K562 (cell line): ENCODE measurements around the gene CTSS. TPM values are rescaled to one million over a fixed set of nuclear protein-coding genes. Genes with fewer than 3 reads are reported as not detected.

Experiments
- ATAC-seq: fragments of 200-7000 bp; cut with Tn5 transposase; 3 replicates; pipeline ENCODE4 v1.9.1; 2020; ENCODE audit warnings: moderate library complexity
- BruUV-seq: library from RNA; stranded (reverse); fragments of 400-500 nt; replicated peaks from 2 replicates; lab custom pipeline; 2021; lab: Mats Ljungman, UMichigan
- CTCF ChIA-PET: fragments of 300-600 bp; formaldehyde crosslinking; extraction: SDS; loops from one replicate; lab custom pipeline; 2021; ENCODE audit warnings: low intra/inter-chr PET ratio; lab: Yijun Ruan, JAX
- POLR2A ChIA-PET: fragments of 300-600, 350-650 bp; sonication (Branson Sonifier 250); formaldehyde crosslinking; extraction: SDS; loops from one replicate; lab custom pipeline; 2021; ENCODE audit warnings: antibody characterized with exemption, inconsistent platforms; lab: Yijun Ruan, JAX
- DNase-seq, 4 experiments: peaks; one replicate each; pipeline versions ENCODE4 v3.0.0 to v3.0.0-alpha.2; 2011 to 2018; ENCODE audit warnings: low spot score in 3 of 4, mixed read lengths in 3 of 4; ENCODE audit errors: extremely low read depth in 1 of 4
- FAIRE-seq: peaks from 2 replicates; lab custom pipeline; 2011; peaks lifted over from hg19 to GRCh38; lab: Jason Lieb, UNC
- H2AFZ ChIP-seq: 2 replicates; pipeline ENCODE4 v1.6.0; 2011; ENCODE audit warnings: low read depth, low read length, control low read depth, inconsistent platforms
- H3K27ac ChIP-seq: fragments of 200-600 bp; 3 replicates; pipeline ENCODE4 v1.8.0; 2011; ENCODE audit warnings: low read depth, mild to moderate bottlenecking, control low read depth, inconsistent platforms, low read length, moderate library complexity, mixed read lengths; ENCODE audit errors: extremely low read depth
- H3K27me3 ChIP-seq, 2 experiments: fragments of 300-600 bp in 1 of 2; 2 replicates in 1 of 2; 3 replicates in 1 of 2; pipeline versions ENCODE4 v1.6.0 to v1.8.0; 2011; ENCODE audit warnings: inconsistent platforms in 2 of 2, low read length in 2 of 2, mild to moderate bottlenecking in 1 of 2, mixed read lengths in 1 of 2, moderate library complexity in 1 of 2; ENCODE audit not compliant: control insufficient read depth in 2 of 2, insufficient read depth in 2 of 2
- H3K36me3 ChIP-seq: fragments of 300-600 bp; 3 replicates; pipeline ENCODE4 v1.8.0; 2011; ENCODE audit warnings: mild to moderate bottlenecking, low read length, inconsistent platforms; ENCODE audit not compliant: control insufficient read depth, insufficient read depth
- H3K4me1 ChIP-seq, 2 experiments: fragments of 200-600 bp in 1 of 2; replicated peaks in 1 of 2; 2 replicates in 1 of 2; 3 replicates in 1 of 2; pipeline versions ENCODE4 v1.5.1 to v1.8.0; 2011; ENCODE audit warnings: inconsistent platforms in 2 of 2, low read length in 2 of 2, mild to moderate bottlenecking in 1 of 2, mixed read lengths in 1 of 2, moderate library complexity in 1 of 2; ENCODE audit not compliant: control insufficient read depth in 2 of 2, insufficient read depth in 2 of 2
- H3K4me2 ChIP-seq: 2 replicates; pipeline ENCODE4 v1.6.1; 2011; ENCODE audit warnings: low read length, control low read depth, inconsistent platforms, mixed read lengths; ENCODE audit not compliant: insufficient read depth
- H3K4me3 ChIP-seq: fragments of 200-600 bp; sonication (generic), shearing (Covaris generic); 2 replicates; pipeline ENCODE4 v1.5.1; 2016; ENCODE audit warnings: control low read depth, inconsistent platforms
- H3K79me2 ChIP-seq: fragments of 200-600 bp; 3 replicates; pipeline ENCODE4 v1.8.0; 2011; ENCODE audit warnings: low read length, inconsistent platforms; ENCODE audit not compliant: control insufficient read depth, insufficient read depth
- H3K9ac ChIP-seq, 2 experiments: 2 replicates each; pipeline versions ENCODE4 v1.6.0 to v1.6.1; 2011; ENCODE audit warnings: low read depth in 2 of 2, low read length in 2 of 2, control low read depth in 1 of 2, inconsistent platforms in 1 of 2, mild to moderate bottlenecking in 1 of 2, mixed read lengths in 1 of 2; ENCODE audit not compliant: insufficient read depth in 1 of 2
- H3K9me1 ChIP-seq: one replicate; pipeline ENCODE4 v1.6.0; 2011; ENCODE audit warnings: inconsistent platforms, mild to moderate bottlenecking, low read length, moderate library complexity; ENCODE audit not compliant: control insufficient read depth, insufficient read depth
- H3K9me3 ChIP-seq: replicated peaks from 2 replicates; pipeline ENCODE4 v1.5.1; 2011; ENCODE audit warnings: low read depth, low read length, inconsistent platforms; ENCODE audit not compliant: control insufficient read depth, insufficient read depth
- H4K20me1 ChIP-seq: replicated peaks from 2 replicates; pipeline ENCODE4 v1.6.1; 2011; ENCODE audit warnings: low read length, inconsistent platforms, mixed read lengths; ENCODE audit not compliant: control insufficient read depth, insufficient read depth
- CGGBP1 ChIP-seq: fragments of 250-450 bp; sonication (Bioruptor Pico); IDR thresholded peaks from 2 replicates; pipeline ENCODE4 v1.9.0; 2021; ENCODE audit warnings: mild to moderate bottlenecking
- HNRNPUL1 ChIP-seq: fragments of 200-400 bp; formaldehyde crosslinking; IDR thresholded peaks from 2 replicates; pipeline ENCODE4 v1.6.1; 2017; ENCODE audit warnings: low read length
- KLF6 ChIP-seq: fragments of 250-450 bp; sonication (Bioruptor Pico); IDR thresholded peaks from 2 replicates; pipeline ENCODE4 v1.4.0; 2020; ENCODE audit warnings: mild to moderate bottlenecking, moderate library complexity, borderline replicate concordance
- ZFP91 ChIP-seq: sonication (generic); formaldehyde crosslinking; IDR thresholded peaks from 2 replicates; pipeline ENCODE4 v1.8.0; 2022; ENCODE audit warnings: mild to moderate bottlenecking, missing genetic modification reagents
- ZNF253 ChIP-seq: fragments of 250-450 bp; sonication (Bioruptor Pico); conservative IDR thresholded peaks from 2 replicates; pipeline ENCODE4 v1.6.1; 2021; ENCODE audit warnings: mild to moderate bottlenecking
- WGBS: fragments of 100-300 bp; shearing (Covaris generic); methylation state at CpG from one replicate; pipeline ENCODE4 v1.1.6; 2016; ENCODE audit warnings: low coverage, mixed read lengths; ENCODE audit not compliant: insufficient coverage; ENCODE audit errors: missing lambda C conversion rate; 5-methylcytosine and 5-hydroxymethylcytosine counted together
- in situ Hi-C: fragments of 300-500 bp; cut with MboI; formaldehyde crosslinking; loops from 4 replicates; pipeline ENCODE4 v1.15.0; 2018; ENCODE audit warnings: inconsistent platforms, mixed read lengths
- intact Hi-C: fragments of 100-400 bp; cut with micrococcal nuclease; formaldehyde crosslinking; loops from 2 replicates; pipeline ENCODE4 v1.14.2; 2022
- polyA plus RNA-seq, 8 experiments: library from polyadenylated mRNA; depleted of rRNA in 4 of 8; stranded (reverse) in 5 of 8; unstranded in 3 of 8; fragments of >200 nt; fragmentation: Nextera tagmentation in 2 of 8; fragmentation: Illumina TruSeq in 1 of 8; extraction: Ambion mirVana in 2 of 8; extraction: Trizol in 1 of 8; gene quantifications; 2 replicates each; pipeline versions ENCODE4 v1.2.1 to v1.2.3, GENCODE V29; 2011 to 2014; ENCODE audit warnings: inconsistent platforms in 1 of 8, missing spikeins in 1 of 8
- total RNA-seq, 7 experiments: library from RNA; depleted of rRNA in 6 of 7; stranded (reverse); fragments of >200 nt in 6 of 7; fragmentation: Illumina TruSeq in 2 of 7; extraction: Trizol in 2 of 7; gene quantifications; 2 replicates each; pipeline versions ENCODE4 v1.2.1 to v1.2.3, GENCODE V29; 2011 to 2021; ENCODE audit warnings: low replicate concordance in 1 of 7

CTSS gene
- total and polyA plus RNA-seq, 9 of the 15 experiments (the other 6 are each of a cell fraction or from before 2014, with no cell fraction given), result 8.6 to 24.9 (median 10.3) TPM

- DNase-seq (no peak), FAIRE-seq (no peak), ATAC-seq (no peak)
- no peaks in the 10 kb centered on the region for H3K4me1 ChIP-seq
- BruUV-seq, result no TSS peak
- H3K9ac ChIP-seq, result no peak overlapping the region
- H3K27me3 ChIP-seq, result no peaks in the 10 kb centered on the region
- H3K9me1 ChIP-seq, result no peaks in the 10 kb centered on the region
- no peaks in the 10 kb centered on the region for H3K9me3 ChIP-seq
- intact Hi-C loops (no loop called here), in situ Hi-C loops (no loop called here)
- 77% methylated on average over 1 of the region's 1 CpG for WGBS
- POLR2A ChIA-PET, result no interaction called here
- H2AFZ ChIP-seq, result no peak overlapping the region
- H3K36me3 ChIP-seq, result peaks cover 53% of the 10 kb centered on the region
- no peaks in the 10 kb centered on the region; the same call in 2 of the 3 replicates for H3K79me2 ChIP-seq
- CTCF ChIA-PET, result no interaction called here
- no peak overlapping the region for H3K27ac ChIP-seq
- no peak overlapping the region for H3K4me2 ChIP-seq
- no peaks in the 10 kb centered on the region for H4K20me1 ChIP-seq
- TF ChIP-seq ZFP91 (CRISPR knock-in tag), result no peak
- no peak for TF ChIP-seq HNRNPUL1
- H3K4me3 ChIP-seq, result no peak overlapping the region
Observed at GRCh38 chr1:150688763-150689162, 76.8 kb downstream of the CTSS start.

GRCh38 chr1:150686275-150686674 is 79.3 kb downstream of the CTSS start:
- intact Hi-C loops, result no loop called here
- 89% methylated on average over 3 of the region's 3 CpGs for WGBS
- no peak for ATAC-seq
- Histone ChIP-seq H2AFZ (no peak overlapping the region), H3K4me1 (no peaks in the 10 kb centered on the region), H3K4me2 (no peak overlapping the region), H4K20me1 (no peaks in the 10 kb centered on the region), H3K27me3 (no peaks in the 10 kb centered on the region), H3K4me3 (no peak overlapping the region), H3K27ac (no peak overlapping the region), H3K9ac (no peak overlapping the region), H3K36me3 (peaks cover 38% of the 10 kb centered on the region; the same call in 2 of the 3 replicates), H3K79me2 (no peaks in the 10 kb centered on the region), H3K9me1 (no peaks in the 10 kb centered on the region), H3K9me3 (no peaks in the 10 kb centered on the region)
- ChIA-PET POLR2A (interaction anchor here (1.3 kb wide), 1 partner anchor 8 kb away, joined by 4 read pairs; no protein-coding TSS in a partner anchor), CTCF (no interaction called here)
- DNase-seq, result no peak
- FAIRE-seq, result no peak
- no TSS peak for BruUV-seq
- no peak for TF ChIP-seq CGGBP1 (CRISPR knock-in tag)
- TF ChIP-seq ZNF253, result no peak
- no peak for TF ChIP-seq KLF6 (CRISPR knock-in tag)
- in situ Hi-C loops, result no loop called here
